Neural crest cell (in vitro differentiated cells): ENCODE results near the gene MADD. TPM values are rescaled to one million over a fixed set of nuclear protein-coding genes. Genes with fewer than 3 reads are reported as not detected.

ENCODE experiments used
- DNase-seq: peaks from one replicate; pipeline ENCODE4 v3.0.0; 2021; ENCODE audit warnings: low read depth, mixed read lengths, low spot score
- H3K27ac Mint-ChIP-seq: one replicate; pipeline ENCODE4 v1.8.0; 2021; ENCODE audit warnings: mild to moderate bottlenecking, mixed read lengths; ENCODE audit not compliant: unreplicated experiment
- H3K27me3 Mint-ChIP-seq: 2 replicates; pipeline ENCODE4 v1.8.0; 2021; ENCODE audit warnings: low read depth, mild to moderate bottlenecking, mixed read lengths
- H3K36me3 Mint-ChIP-seq: 2 replicates; pipeline ENCODE4 v1.8.0; 2021; ENCODE audit warnings: low read depth, mild to moderate bottlenecking, mixed read lengths
- H3K4me1 Mint-ChIP-seq: 2 replicates; pipeline ENCODE4 v1.8.0; 2021; ENCODE audit warnings: mixed read lengths
- H3K4me3 Mint-ChIP-seq: one replicate; pipeline ENCODE4 v1.8.0; 2021; ENCODE audit warnings: mild to moderate bottlenecking, mixed read lengths
- H3K9me3 Mint-ChIP-seq: 2 replicates; pipeline ENCODE4 v1.8.0; 2021; ENCODE audit warnings: mixed read lengths
- CTCF ChIP-seq: fragments of 200-600 bp; sonication (generic); conservative IDR thresholded peaks from 2 replicates; pipeline ENCODE4 v1.5.0; 2021; ENCODE audit warnings: antibody characterized with exemption, mild to moderate bottlenecking
- total RNA-seq: library from RNA; stranded (reverse); gene quantifications from 2 replicates; pipeline ENCODE4 v1.2.1, GENCODE V29; 2021

Gene MADD
- total RNA-seq, 1 donor from 2014 or later = 59.2 TPM

- Mint-ChIP-seq H3K9me3 (no peaks in the 10 kb centered on the region), H3K27ac (no peak overlapping the region), H3K4me3 (no peak overlapping the region), H3K4me1 (no peaks in the 10 kb centered on the region), H3K27me3 (no peaks in the 10 kb centered on the region), H3K36me3 (peaks cover 5% of the 10 kb centered on the region)
- DNase-seq = no peak
- no peak for TF ChIP-seq CTCF
Observed at GRCh38 chr11:47329431-47329986, 59.6 kb downstream of the MADD start.

GRCh38 chr11:47329987-47330931 lies 60.3 kb downstream of the MADD start:
- H3K27ac Mint-ChIP-seq = no peak overlapping the region
- H3K9me3 Mint-ChIP-seq = no peaks in the 10 kb centered on the region
- no peaks in the 10 kb centered on the region for H3K36me3 Mint-ChIP-seq
- DNase-seq = no peak
- TF ChIP-seq CTCF = no peak
- H3K4me3 Mint-ChIP-seq = no peak overlapping the region
- no peaks in the 10 kb centered on the region for H3K27me3 Mint-ChIP-seq
- H3K4me1 Mint-ChIP-seq = no peaks in the 10 kb centered on the region

GRCh38 chr11:47331454-47332302 lies 61.7 kb downstream of the MADD start:
- H3K9me3 Mint-ChIP-seq = no peaks in the 10 kb centered on the region
- H3K27ac Mint-ChIP-seq = no peak overlapping the region
- DNase-seq = no peak
- no peak for TF ChIP-seq CTCF
- H3K4me3 Mint-ChIP-seq = no peak overlapping the region
- H3K27me3 Mint-ChIP-seq = no peaks in the 10 kb centered on the region
- H3K36me3 Mint-ChIP-seq = no peaks in the 10 kb centered on the region
- H3K4me1 Mint-ChIP-seq = no peaks in the 10 kb centered on the region

- no peaks in the 10 kb centered on the region for H3K9me3 Mint-ChIP-seq
- TF ChIP-seq CTCF = no peak
- no peaks in the 10 kb centered on the region for H3K36me3 Mint-ChIP-seq
- H3K27me3 Mint-ChIP-seq = no peaks in the 10 kb centered on the region
- no peaks in the 10 kb centered on the region for H3K4me1 Mint-ChIP-seq
- no peak overlapping the region for H3K27ac Mint-ChIP-seq
- H3K4me3 Mint-ChIP-seq = no peak overlapping the region
- no peak for DNase-seq
Observed at GRCh38 chr11:47332303-47332711, 62.4 kb downstream of the MADD start.

GRCh38 chr11:47332791-47333525 lies 63.0 kb downstream of the MADD start:
- Mint-ChIP-seq H3K4me1 (no peaks in the 10 kb centered on the region), H3K36me3 (no peaks in the 10 kb centered on the region), H3K27ac (no peak overlapping the region), H3K4me3 (no peak overlapping the region), H3K27me3 (no peaks in the 10 kb centered on the region), H3K9me3 (no peaks in the 10 kb centered on the region)
- no peak for DNase-seq
- no peak for TF ChIP-seq CTCF
